ENCODE results near the gene TMED10.
"Not testable (repeated sequence)": the region's sequence is repeated elsewhere in the genome, so short reads cannot be mapped to it uniquely, and the experiment has no call there.

Gene TMED10

DNA sequence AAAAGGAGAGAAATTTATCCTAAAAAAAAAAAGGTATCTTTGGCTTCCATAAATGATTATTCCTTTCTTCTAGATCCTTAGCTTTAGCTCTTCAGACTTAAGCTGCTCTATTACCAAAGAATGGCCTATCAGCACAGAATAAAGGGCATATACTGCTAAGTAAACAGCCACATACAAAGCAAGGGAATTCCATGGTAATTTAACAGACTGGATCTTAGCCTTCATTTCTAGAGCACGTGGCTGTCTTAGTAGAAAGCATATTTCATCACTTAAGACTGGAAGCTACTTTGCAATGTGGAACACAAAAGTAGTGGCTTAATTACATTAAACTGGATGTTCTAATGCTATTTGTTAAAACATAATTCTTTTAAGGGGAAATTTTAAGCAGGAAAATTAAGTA is 23.1 kb downstream of the TMED10 start:
- no peak overlapping the region for H3K4me3 ChIP-seq (ENCODE audit: low read depth, low read length)
- no peak for DNase-seq (ENCODE audit: low read depth)
- TF ChIP-seq, protein P1, sequence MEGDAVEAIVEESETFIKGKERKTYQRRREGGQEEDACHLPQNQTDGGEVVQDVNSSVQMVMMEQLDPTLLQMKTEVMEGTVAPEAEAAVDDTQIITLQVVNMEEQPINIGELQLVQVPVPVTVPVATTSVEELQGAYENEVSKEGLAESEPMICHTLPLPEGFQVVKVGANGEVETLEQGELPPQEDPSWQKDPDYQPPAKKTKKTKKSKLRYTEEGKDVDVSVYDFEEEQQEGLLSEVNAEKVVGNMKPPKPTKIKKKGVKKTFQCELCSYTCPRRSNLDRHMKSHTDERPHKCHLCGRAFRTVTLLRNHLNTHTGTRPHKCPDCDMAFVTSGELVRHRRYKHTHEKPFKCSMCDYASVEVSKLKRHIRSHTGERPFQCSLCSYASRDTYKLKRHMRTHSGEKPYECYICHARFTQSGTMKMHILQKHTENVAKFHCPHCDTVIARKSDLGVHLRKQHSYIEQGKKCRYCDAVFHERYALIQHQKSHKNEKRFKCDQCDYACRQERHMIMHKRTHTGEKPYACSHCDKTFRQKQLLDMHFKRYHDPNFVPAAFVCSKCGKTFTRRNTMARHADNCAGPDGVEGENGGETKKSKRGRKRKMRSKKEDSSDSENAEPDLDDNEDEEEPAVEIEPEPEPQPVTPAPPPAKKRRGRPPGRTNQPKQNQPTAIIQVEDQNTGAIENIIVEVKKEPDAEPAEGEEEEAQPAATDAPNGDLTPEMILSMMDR (IDR thresholded peaks at IDR 0.05; ENCODE audit: insufficient read depth, low read depth, low read length, missing control alignments): no peak

GRCh38 chr14:75151851-75152250 is 24.6 kb downstream of the TMED10 start:
- DNase-seq (ENCODE audit: low read depth): no peak
- TF ChIP-seq, protein P1 (IDR thresholded peaks at IDR 0.05; ENCODE audit: insufficient read depth, low read depth, low read length, missing control alignments): no peak
- no peak overlapping the region for H3K4me3 ChIP-seq (ENCODE audit: low read depth, low read length)

DNA sequence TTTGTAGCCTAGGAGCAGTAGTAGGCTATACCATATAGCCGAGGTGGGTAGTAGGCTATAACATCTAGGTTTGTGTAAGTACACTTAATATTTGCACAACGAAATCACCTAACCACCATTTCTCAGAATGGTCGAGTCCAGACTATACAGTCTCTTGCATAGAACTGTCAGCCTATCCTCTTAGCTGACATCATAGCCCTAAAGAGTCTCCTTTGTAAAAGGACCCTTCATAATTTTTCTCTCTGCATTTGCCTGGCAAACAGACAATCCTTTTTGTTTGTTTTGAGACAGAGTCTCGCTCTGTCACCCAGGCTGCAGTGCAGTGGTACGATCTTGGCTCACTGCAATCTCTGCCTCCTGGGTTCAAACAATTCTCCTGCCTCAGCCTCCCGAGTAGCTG is 25.8 kb downstream of the TMED10 start:
- not testable (repeated sequence) for H3K4me3 ChIP-seq (ENCODE audit: low read depth, low read length); DNase-seq (ENCODE audit: low read depth)

DNA sequence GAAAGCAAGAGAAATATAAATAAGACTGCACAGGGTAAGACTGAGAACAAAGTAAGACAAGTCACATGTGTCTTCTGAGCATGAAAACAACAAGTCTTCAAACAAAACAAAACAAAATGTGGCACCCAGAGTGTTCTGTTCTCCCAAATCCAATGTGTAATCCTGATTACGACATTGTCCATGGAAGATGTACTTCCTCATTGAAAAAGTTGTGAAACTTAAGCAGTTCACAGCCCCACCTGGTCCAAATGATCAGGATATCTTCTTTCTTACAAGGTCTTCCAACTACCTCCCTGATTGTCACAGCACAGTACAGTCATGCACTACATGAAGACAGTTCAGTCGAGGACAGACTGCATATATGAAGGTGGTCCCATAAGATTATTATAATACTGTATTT is 26.3 kb downstream of the TMED10 start:
- TF ChIP-seq, protein P1 (IDR thresholded peaks at IDR 0.05; ENCODE audit: insufficient read depth, low read depth, low read length, missing control alignments): no peak
- H3K4me3 ChIP-seq (ENCODE audit: low read depth, low read length): no peak overlapping the region
- no peak for DNase-seq (ENCODE audit: low read depth)

DNA sequence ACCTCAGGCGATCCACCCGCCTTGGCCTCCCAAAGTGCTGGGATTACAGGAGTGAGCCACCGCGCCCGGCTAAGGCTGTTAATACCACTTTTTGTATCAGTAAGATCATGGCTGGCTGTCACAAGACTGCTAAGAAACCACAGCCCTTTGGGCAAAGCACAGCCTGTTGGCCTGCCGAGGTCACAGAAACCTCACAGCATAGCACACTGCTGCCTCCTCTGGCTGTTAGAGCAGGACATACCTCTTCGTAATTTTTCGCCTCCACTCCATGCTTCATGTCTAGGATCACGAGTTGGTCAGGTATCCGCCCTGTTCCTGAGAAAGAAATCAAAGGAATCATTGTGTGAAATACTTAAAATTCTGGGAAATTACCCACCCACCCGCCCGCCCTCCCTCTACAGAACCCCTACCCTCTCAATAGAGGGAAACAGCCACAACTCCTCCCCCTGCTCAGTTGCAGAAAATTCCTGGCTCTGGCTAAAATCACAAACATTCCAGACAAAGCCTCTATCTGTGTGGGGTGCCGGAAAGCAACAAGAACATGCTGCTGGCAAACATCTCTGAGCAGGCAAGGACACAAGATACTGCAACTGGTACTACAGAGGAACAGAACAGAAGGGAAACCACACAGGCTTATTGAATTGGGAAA is 28.9 kb downstream of the TMED10 start:
- H3K4me3 ChIP-seq (ENCODE audit: low read depth, low read length): no peak overlapping the region
- TF ChIP-seq, protein P1 (IDR thresholded peaks at IDR 0.05; ENCODE audit: insufficient read depth, low read depth, low read length, missing control alignments): no peak
- DNase-seq (ENCODE audit: low read depth): no peak

GRCh38 chr14:75144944-75145343 is 31.5 kb downstream of the TMED10 start:
- no peak for DNase-seq (ENCODE audit: low read depth)
- TF ChIP-seq, protein P1 (IDR thresholded peaks at IDR 0.05; ENCODE audit: insufficient read depth, low read depth, low read length, missing control alignments): no peak
- no peak overlapping the region for H3K4me3 ChIP-seq (ENCODE audit: low read depth, low read length)

DNA sequence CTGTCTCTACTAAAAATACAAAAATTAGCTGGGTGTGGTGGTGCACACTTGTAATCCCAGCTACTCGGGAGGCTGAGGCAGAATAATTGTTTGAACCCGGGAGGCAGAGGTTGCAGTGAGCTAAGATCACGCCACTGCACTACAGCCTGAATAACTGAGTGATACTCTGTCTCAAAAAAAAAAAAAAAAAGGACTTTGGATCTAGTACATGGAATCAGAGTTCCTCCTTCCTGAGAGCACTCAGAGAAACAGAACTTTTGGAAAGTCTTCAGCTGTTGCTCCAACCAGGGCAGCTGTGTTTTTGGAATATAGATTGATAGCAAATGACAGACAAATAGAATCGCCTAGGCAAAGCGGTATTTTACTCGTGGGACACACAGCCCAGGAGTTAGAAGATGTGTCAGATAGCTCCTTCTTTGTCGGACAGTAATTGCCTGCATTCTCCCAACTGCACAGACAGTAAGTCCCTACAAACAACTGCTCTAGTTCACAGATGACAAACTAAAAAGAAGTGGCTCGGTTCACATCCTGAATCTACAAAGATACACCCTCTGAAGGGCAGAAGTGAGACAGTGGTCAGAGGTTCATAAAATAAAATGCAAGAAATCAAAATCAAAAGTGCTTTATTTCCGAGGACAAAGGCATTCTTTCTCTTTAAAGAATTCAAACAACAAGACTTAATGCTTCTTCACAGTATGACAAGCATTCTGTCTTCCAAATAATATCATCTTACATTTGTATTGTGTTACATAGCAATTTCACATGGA is 32.5 kb downstream of the TMED10 start:
- H3K4me3 ChIP-seq (ENCODE audit: low read depth, low read length): no peak overlapping the region

More for the DNA sequence above, 32.5 kb downstream of the TMED10 start:
- no peak for DNase-seq (ENCODE audit: low read depth)
- TF ChIP-seq, protein P1 (IDR thresholded peaks at IDR 0.05; ENCODE audit: insufficient read depth, low read depth, low read length, missing control alignments): no peak
